NCI-H82 treated with DMSO at 0.1 percent for 48 hours (cell line): Measurements from ENCODE around the gene TBL1X.

ENCODE experiments used
- DNase-seq: peaks from one replicate; lab custom pipeline; 2025; ENCODE audit not compliant: unreplicated experiment; lab: John Stamatoyannopoulos, UW

TBL1X gene

DNA sequence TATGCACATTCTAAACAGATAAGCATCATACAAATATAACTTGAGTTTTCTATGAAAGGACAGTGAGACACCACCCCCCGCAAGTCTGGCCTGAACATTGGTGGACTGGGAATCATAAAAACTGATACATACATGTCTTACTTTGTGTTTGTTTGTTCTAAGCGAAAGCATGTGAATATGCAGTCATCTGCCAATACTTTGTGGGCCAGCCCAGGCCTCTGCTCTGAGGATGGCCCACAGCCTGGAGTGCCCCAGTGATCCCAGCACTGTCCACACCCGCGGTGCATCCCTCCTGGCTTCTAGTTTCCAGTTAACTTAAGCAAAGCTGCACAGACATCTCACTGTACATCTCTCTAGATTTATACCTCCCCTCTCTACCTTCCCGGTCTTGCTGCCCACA is 154.3 kb downstream of the TBL1X start:
- no peak for DNase-seq

GRCh38 chrX:9619581-9619980 is 154.7 kb downstream of the TBL1X start:
- DNase-seq: no peak

DNA sequence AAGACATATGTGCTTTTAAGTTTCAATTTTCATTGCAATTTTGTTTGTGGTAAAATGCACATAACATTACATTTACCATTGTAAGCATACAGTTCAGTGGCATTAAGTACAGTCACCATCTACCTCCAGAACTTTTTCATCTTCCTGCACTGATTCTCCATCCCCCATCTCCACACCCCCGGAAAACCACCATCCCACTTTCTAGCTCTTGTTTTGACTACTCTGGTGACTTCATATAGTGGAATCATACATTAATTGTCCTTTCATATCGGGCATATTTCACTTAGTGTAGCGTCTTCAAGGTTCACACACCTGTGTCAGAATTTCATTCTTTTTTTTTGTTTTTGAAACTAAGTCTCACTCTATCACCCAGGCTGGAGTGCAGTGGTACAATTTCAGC is 157.3 kb downstream of the TBL1X start:
- DNase-seq: no peak

GRCh38 chrX:9626379-9626778 is 161.5 kb downstream of the TBL1X start:
- DNase-seq: no peak

DNA sequence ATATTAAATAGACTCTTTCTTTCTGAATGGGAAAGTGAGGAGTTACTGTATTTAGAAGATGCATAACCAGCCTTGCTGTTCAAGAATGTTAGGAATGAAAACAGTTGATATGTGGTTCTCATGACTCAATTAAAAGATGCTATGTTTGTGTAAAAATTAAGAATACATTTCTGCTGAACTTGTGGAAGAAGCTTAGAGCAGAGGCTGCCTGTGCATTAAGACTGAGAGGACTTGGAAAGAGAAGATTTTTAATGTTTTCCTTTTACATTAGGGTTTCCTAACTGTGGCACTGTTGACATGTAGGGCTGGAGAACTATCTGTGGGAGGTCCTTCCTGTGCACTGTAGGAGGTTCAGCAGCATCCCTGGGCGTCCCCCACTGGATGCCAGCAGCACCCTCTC is 163.1 kb downstream of the TBL1X start:
- DNase-seq: no peak

DNA sequence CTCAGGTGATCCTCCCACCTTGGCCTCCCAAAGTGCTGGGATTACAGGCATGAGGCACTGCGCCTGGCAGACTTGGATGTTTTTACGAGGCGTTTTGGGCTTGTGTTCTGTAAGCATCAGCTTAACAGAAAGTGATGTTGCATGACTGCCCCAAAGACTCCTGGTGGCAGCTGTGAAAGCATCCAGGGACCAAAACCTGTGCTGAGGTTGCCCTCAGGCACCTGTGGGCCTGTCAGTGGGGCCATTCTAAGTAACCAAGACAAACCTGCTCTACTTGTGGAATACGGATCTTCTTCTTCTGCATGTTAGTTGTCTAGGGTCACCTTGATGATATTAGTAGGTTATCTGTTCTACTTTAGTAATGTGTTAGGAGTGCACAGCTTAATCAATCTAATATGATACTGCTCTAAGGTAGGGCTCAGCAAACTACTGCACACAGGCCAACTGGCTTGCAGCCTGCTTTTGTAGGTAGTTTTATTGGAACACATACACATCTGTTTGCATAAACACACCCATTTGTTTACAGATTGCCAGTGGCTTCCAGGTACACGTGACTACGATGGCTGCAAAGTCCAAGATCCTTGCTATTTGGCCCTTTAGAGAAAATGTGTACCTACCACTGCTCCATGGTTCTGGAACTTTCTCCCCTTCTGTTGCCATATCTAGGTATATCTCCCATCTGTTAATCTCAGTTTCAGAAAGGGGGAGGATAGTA is 164.1 kb downstream of the TBL1X start:
- DNase-seq: no peak

- DNase-seq: no peak
Observed at GRCh38 chrX:9634551-9634950, 169.7 kb downstream of the TBL1X start.

GRCh38 chrX:9635368-9635767 is 170.5 kb downstream of the TBL1X start:
- DNase-seq: no peak

GRCh38 chrX:9635803-9636202 is 170.9 kb downstream of the TBL1X start:
- no peak for DNase-seq

DNA sequence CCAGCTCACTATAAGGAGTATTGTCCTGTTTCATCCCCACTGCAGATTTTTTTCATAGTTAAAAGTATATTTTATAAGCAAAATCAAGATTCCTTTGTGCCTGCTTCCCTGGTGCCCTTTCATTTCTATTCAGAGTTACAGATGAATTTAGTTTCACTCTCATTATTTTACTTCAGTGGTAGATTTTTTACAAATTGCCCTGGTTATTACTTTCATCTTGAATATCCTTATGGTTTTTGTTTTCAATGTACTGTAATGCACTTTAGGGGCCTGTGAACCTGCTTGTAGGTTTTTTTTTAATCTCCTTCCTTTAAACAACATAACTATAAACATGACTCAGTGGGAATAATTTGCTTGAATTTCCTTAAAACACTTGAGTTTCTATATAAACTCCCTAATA is 174.0 kb downstream of the TBL1X start:
- DNase-seq: no peak

GRCh38 chrX:9642270-9642995 is 177.6 kb downstream of the TBL1X start:
- no peak for DNase-seq

- no peak for DNase-seq
Observed at GRCh38 chrX:9643807-9644206, 178.9 kb downstream of the TBL1X start.

DNA sequence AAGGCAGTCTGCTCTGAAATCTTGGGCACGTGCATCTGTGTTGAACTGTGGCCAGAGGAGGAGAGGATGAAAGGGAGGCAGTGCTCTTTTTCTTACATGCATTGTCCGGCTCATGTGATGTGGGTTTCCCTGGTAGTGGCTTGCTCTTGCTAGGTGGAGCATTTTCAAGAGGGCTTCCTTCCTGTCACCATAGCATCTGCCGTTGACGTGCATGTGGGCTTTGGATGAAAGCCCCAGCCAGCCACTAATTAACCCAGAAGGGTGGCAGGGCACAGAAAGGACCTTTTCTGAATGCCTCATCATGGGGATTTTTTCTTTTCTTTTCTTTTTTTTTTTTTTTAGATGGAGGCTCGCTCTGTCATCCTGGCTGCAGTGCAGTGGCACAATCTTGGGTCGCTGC is 179.5 kb downstream of the TBL1X start:
- no peak for DNase-seq

- no peak for DNase-seq
Observed at GRCh38 chrX:9646471-9647224, 181.8 kb downstream of the TBL1X start.

- DNase-seq: no peak
Observed at GRCh38 chrX:9647431-9647830, 182.6 kb downstream of the TBL1X start.

DNA sequence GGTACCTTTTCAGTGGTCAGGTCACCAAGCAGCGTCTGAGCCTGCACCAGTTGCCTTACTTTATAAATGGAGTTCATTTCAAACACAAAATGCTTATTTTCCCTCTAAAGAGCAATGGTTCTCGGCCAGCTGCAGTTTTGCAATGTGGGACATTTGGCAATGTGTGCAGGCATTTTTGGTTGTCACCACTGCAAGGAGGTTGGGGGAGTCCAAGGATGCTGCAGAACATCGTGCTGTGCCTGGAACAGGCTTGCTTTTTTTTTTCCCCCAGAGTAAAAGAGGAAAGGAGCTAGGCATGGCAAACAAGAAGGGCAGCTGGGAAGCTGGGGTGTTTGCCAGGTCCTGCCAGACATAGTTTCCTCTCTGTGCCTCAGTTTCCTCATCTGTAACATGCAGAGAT is 185.2 kb downstream of the TBL1X start:
- no peak for DNase-seq

DNA sequence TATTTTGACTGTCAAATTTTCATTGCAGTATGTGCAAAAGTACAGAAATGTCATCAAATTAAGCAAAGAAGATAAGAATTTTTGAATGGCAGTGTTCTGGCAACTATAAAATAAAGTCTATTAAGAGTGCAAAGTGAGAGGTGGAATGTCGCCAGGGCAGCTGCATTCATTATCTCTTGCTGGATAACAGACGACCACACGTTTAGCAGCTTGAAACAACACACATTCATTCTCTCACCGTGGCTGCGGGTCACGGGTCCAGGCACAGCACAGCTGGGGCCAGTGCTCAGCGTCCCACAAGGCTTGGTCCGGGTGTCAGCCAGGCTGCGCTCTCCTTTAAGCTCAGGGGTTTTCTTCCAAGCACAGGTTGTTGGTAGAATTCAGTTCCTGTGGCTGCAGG is 186.9 kb downstream of the TBL1X start:
- DNase-seq: no peak

DNA sequence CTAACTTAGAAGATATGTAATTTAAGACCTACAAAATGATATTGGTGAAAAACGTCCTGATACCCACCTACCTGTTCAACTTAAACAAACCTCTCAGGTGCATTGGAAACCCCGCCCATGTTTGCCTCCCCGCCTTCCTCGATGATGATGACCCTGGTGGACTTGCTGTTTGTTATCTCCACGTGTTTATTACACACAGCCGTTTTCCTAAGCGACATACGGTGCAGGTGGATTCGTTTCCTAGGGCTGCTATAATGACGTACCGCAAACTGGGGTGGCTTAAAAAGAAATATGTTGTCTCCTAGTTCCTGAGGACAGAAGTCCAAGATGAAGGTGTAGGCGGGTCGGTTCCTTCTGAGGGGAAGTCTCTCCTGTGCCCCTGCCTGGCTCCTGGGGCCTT is 190.1 kb downstream of the TBL1X start:
- DNase-seq: no peak

DNA sequence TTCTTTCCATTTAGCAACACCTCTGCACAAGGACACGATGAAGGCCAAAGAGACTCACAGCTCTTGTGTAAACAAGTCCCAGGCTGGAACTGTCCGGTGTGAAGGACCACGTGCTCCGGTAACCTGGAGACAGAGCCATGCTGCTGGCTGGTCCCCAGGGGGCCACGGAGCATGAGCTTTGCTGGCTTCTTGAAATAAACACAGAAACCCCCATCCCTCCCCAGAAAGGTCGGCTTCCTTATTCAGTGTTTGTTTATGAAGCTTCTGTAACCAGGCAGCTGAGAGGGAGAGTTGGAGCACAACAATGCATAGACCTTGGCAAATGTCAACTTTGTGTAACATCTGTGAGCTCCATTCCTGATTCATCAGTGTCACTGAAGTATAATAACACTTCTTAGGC is 191.4 kb downstream of the TBL1X start:
- DNase-seq: no peak

DNA sequence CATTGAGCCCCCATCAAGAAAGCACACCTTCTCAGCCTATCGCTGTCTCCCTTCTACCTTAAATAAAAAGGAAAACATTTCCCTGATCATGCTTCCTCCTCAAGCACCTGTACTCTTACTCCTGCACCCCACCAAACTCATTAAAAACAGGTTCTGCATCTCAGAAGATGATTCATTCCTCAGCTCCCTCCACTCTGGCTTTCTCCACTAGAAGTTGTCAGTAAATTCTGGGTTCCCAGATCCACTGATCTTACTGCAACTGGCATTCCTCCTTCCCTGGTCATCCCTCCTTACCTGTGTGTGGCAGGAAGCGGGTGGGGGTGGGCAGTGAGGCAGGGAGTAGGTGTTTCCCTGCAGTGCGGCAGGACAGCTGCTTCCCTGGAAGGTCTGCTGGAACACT is 192.0 kb downstream of the TBL1X start:
- DNase-seq: no peak

DNA sequence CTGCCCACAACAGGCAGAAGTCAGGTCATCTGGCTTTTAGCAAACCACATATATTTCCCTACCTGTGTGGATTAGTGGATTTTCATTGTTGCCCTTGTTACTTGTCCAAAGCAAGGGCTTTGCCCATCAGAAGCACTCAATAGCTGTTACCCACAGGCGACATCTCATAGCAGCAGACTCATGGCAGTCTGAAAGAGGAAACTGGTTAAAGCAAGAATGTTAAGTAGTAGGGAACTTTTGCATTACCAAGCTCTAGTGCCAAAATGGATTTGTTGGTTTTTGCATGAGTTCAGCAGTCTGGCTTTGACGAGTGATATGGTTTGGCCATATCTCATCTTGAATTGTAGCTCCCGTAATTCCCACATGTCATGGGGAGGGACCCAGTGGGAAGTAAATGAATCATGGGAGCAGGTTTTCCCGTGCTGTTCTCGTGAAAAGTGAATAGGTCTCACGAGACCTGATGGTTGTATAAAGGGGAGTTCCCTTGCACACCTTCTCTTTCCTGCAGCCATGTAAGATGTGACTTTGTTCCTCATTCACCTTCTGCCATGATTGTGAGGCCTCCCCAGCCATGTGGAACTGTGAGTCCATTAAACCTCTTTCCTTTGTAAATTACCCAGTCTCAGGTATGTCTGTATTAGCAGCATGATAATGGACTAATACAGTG is 192.9 kb downstream of the TBL1X start:
- no peak for DNase-seq

GRCh38 chrX:9658409-9658808 is 193.6 kb downstream of the TBL1X start:
- no peak for DNase-seq
